Non-pigmented ciliary epithelial cell (primary cell): ENCODE results near the gene SBF2.
"Not testable (repeated sequence)": the region's sequence is repeated elsewhere in the genome, so short reads cannot be mapped to it uniquely, and the experiment has no call there.

ENCODE experiments used
- DNase-seq: peaks from one replicate; pipeline ENCODE4 v3.0.0-alpha.2; 2010; ENCODE audit warnings: low read depth

The SBF2 gene

DNA sequence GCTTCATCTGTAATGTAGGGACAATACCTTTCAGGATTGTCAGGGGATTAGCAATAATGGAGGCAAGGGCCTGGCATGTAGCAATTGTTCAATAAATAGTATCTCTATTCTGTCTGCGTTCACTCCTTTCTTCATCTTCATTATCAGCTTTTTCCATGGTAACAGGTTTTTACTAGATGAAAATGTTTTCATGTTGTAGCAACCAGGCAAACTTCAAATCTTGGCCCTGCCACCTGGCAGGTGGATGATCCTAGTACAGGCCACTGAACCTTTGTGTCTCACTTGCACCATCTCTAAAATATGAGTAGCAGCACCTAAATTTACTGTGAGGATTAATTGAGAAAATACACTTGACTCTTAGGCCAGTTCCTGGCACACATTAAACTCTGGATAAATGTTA is 546.8 kb downstream of the SBF2 start:
- DNase-seq = no peak

DNA sequence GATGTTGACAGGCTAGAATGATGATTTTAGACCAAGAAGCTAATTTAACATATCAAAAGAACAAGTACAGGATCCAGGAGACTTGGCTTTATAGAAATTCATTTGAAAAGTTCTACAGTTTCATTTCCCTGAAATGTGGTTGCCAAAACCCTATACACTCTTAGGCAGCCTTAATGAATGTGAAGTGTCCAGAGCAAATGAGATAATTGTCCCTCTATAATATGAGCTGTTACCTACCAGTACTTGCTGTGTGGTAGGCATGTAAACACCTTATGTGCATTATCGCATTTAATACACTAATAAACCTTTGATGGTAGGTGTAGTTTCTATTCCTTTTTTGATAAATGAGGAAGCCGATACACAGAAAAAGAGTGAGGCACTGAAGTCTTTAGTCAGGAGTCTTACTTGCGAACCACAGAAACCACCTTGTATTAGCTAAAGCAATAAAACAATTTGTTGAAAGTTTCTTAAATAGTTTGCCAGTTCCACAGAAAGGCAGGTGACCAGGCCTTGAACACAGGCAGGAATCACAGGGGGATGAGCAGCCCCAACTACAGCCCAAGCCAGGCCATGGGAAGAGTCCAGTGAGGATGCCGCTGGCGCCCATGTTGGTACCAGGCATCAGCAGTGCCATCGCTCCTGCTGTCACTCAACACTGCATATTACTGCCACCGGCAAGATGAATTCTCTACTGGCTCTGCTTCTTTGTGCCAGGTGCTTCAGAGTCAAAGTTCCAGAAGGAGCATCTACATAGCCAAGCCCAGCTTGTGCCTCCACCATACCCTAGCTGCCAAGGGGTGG is 548.4 kb downstream of the SBF2 start:
- no peak for DNase-seq

DNA sequence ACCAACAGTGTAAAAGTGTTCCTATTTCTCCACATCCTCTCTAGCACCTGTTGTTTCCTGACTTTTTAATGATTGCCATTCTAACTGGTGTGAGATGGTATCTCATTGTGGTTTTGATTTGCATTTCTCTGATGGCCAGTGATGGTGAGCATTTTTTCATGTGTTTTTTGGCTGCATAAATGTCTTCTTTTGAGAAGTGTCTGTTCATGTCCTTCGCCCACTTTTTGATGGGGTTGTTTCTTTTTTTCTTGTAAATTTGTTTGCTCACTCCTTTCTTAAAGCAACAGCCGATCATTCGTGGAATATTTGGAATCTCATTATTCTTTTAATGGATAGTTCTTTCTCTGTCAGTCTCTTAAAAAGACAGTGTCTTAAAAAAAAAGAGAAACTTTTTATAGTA is 550.5 kb downstream of the SBF2 start:
- not testable (repeated sequence) for DNase-seq

DNA sequence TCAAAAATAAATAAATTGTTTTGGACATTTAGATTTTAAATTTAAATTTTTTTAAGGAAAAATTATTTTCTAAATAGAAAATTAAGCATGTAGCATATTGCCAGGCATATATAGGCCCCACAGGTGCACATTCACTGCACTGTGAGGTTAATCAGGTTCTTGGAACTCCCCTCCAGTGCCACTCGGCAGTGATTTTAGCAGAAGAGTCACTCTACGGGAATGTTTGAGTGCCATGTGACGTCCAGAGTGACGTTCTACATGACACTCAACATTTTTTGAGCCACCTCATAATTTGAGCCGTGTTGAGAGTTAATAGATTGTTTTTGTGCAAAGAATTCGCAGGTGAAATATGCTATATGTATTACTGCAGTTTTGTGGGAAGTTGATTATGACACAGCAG is 552.8 kb downstream of the SBF2 start:
- no peak for DNase-seq

DNA sequence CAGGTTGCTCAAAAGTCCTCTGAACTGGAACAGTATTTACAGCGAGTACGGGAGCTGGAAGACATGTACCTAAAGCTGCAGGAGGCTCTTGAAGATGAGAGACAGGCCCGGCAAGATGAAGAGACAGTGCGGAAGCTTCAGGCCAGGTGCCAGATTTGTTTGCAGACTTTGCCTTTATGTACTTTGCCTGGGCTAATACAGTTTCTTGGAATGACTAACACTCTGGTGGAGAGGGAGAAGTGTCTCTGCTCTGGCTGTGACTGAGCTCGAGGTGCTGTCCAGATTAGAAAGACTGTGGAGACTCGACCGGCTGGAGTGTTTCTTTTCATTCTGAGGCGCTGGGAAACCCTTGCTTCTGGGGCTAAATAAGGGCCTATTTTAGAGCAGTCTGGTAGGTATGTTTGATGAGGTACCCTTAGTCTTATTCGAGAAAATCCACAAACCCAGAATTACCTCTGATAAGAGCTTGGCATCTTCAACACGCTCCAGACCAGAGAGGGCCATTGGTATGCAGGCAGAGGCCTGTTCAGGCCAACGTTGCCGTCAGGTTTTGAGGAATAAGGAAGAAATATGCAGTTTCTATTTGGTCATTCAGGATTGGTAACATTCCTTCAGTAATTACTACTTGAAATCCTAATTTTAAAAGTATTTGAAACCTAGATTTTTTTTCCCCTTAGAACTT is 553.7 kb downstream of the SBF2 start:
- DNase-seq = no peak

DNA sequence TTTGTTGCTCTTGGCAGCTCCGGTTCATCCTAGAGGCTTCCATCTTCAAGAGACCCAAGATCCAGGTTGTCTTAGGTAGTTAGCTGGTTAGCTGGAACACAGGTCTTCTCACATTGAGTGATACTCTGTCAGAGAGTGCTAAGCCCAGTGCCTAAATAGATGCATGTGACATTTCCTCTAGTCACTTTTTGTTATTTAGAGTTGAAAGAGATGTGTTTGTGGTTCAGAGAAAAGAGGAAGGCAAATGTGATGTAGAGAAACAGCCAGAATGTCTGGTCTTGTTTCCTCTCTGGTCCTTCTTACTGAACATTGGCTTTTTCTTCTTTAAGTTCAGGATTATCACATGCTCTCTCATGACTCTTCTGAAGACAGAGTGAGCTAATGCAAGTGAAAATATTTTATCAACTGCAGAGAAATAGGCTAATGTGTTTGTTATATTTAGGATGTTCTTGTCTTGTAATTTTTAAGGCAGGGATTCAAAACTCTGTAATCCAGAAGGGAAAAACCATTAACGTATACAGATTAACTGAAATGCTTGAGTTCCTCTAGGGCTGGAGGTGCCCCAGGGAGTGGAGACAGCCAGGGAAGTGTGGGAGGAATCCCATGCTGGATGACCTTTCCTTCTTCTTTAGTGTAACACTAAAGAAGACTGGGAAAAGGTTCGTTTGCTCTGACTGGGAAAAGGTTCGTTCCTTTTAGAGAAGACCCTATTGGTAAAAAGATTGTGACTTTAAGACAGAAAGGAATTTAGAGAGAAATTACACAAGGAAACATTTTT is 554.7 kb downstream of the SBF2 start:
- no peak for DNase-seq

DNA sequence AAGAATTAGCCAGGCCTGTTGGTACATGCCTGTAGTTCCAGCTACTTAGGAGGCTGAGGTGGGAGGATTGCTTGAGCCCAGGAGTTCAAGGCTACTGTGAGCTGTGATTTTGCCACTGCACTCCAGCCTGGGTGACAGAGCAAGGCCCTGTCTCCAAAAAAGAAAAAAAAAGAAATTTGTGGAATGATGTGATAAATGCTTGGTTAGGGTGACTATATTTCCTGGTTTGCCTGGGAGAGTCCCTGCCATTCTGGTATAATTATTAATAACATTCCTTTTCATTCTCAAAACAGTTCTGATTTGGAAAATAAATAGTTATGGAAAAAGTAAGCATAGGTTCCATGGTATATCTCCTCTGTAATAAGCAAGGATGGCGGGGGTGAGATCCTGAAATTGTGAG is 555.3 kb downstream of the SBF2 start:
- no peak for DNase-seq

DNA sequence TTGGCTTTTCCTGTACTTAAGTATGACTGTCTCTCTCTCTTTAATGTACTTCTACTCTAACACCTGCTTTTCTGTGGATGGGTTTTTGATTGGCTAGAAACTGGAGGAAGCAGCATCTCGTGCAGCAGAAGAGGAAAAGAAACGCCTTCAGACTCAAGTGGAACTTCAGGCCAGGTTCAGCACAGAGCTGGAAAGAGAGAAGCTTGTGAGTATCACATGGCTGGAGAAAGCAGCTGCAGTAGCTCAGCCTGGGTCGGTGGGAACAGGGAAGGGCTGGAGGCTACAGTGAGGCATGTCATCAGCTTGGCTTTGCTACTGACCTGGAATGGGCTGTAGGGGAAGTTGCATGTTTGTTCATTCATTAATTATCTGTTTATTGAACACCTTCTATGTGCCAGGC is 555.9 kb downstream of the SBF2 start:
- no peak for DNase-seq

DNA sequence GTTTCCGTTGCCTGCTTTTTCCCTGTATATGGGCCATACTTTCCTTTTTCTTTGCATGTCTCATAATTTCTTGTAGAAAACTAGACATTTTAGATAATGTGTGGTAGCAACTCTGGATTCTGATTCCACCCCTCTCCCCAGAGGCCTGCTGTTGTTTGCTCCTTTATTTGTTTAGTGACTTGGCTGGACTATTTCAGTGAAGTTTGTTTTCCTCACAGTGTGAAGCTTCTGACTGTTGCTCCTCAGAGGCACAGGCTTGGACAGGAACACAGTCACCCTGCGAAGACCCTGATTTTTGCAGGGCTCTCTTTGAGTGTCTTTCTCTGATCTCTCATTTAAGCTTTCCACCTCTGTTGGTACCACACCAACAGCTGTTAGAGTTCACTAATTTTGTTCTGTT is 557.7 kb downstream of the SBF2 start:
- DNase-seq = no peak

DNA sequence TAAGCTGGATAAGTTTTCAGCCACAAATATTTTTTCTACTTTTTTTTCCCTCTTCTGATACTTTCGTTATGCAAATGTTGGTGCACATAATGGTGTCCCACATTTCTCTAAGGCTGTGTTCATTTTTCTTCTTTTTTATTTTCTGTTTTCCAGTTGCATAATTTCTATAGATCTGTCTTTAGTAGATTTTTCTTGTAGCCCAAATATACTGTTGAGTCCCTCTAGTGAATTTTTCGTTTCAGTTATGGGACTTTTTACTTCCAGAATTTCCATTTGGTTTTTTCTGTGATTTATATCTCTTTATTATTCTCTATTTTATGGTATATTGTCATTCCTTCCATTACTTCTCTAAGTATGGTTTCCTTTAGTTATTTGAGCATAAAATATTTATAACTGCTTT is 558.1 kb downstream of the SBF2 start:
- no peak for DNase-seq

DNA sequence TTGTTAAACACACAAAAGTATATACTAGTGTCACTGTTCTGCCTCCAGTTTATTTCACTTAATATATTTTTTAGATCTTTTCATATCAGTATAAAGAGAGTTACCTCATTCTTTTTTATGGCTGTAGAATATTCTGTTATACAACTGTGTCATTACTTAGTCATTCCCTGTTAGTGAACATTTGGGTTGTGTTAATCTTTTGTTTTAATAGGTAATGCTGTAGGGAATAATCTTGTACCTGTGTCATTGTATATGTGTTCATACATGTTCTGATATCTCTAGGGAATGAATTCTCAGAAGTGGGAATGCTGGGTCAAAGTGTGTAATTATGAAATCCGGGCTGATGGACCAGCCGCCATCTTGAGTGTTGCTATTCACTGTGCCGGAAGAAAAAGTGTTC is 558.8 kb downstream of the SBF2 start:
- DNase-seq = no peak

DNA sequence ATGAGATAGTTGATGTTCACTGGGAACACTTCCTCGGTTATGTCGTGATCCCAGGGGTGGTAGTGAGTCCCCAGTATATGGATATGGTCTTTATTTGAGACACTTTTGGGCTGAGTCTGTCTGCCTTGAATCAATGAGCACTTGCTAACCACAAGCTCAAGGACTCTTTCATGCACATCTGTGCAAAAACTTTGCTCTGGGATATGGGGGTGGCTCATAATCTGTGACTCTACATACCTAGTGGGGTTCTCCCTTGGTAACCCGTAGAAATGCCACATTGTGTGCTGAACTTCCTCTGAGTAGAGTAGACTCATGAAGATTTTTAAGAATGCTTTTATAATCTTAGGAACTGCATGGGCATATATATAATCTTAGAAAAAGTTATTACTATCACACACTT is 560.8 kb downstream of the SBF2 start:
- DNase-seq = no peak

DNA sequence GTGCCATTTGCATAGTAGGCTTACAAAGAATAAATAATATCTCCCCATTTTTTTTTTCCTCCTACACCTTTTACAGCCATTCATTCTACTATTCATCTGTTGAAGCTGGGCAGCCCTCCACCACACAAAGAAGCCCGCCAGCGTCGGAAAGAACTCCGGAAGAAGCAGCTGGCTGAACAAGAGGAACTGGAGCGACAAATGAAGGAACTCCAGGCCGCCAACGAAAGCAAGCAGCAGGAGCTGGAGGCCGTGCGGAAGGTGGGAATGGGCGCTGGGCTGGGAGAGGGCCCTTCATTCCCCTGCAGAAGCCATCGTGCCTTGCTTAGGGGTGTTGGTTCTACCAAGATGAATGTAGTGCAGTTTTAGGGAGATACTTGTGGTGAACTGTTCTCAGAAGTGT is 561.6 kb downstream of the SBF2 start:
- no peak for DNase-seq

DNA sequence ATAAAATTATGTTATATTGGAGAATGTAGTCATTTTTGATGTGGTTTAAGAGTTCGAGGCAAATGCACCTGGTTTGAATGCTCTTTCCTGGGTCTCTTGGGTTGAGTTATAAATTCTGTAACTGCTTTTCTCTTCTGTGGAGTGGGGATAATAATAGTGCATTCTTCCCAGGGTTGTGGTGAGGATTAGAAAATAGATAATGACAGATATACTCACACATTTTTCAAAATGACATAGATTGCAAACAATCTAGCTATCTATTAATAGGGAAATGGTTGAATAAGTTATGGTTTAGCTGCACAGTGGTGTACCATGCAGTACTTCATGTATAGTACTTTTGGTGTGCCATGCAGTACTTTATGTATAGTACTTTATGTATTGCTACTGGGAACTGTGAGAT is 562.8 kb downstream of the SBF2 start:
- DNase-seq = no peak
